ENCODE data around the gene PRKG1. TPM values are rescaled to one million over a fixed set of nuclear protein-coding genes. Genes with fewer than 3 reads are reported as not detected.

The PRKG1 gene
- total RNA-seq, 2 donors from 2014 or later: 1.3 to 2.7 TPM

DNA sequence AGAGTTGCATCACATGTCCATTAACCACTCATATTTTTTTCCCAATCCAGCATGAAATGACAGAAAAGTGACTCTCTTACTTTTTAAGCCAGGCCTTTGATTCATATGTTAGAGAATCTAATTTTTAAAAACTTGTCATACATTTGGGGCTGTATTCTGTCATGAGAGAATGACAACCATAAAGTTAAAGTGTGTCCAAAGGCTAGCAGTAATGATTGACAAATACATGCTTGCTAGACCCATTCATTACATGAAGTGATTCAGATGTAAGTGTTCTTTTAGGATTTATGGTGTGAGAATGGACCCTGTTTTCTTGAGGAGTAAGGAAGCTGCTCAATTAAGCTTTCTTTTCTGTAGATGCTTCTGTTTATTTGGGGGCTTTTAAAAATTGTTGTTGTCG is 549.7 kb downstream of the PRKG1 start:
- H3K36me3 Mint-ChIP-seq (ENCODE audit: low read depth): no peaks in the 10 kb centered on the region
- TF ChIP-seq, protein P1, sequence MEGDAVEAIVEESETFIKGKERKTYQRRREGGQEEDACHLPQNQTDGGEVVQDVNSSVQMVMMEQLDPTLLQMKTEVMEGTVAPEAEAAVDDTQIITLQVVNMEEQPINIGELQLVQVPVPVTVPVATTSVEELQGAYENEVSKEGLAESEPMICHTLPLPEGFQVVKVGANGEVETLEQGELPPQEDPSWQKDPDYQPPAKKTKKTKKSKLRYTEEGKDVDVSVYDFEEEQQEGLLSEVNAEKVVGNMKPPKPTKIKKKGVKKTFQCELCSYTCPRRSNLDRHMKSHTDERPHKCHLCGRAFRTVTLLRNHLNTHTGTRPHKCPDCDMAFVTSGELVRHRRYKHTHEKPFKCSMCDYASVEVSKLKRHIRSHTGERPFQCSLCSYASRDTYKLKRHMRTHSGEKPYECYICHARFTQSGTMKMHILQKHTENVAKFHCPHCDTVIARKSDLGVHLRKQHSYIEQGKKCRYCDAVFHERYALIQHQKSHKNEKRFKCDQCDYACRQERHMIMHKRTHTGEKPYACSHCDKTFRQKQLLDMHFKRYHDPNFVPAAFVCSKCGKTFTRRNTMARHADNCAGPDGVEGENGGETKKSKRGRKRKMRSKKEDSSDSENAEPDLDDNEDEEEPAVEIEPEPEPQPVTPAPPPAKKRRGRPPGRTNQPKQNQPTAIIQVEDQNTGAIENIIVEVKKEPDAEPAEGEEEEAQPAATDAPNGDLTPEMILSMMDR (conservative IDR thresholded peaks at IDR 0.05): no peak
- no peaks in the 10 kb centered on the region for H3K9me3 ChIP-seq (ENCODE audit: control insufficient read depth, low read length)
- H3K27me3 ChIP-seq (ENCODE audit: control insufficient read depth, insufficient read depth, low read length, poor library complexity, severe bottlenecking): no peaks in the 10 kb centered on the region
- no peaks in the 10 kb centered on the region for H3K9me3 Mint-ChIP-seq
- H3K4me1 Mint-ChIP-seq: peaks cover 8% of the 10 kb centered on the region
- H3K4me1 ChIP-seq (ENCODE audit: control insufficient read depth, insufficient read depth, low read length): peaks cover 3% of the 10 kb centered on the region
- DNase-seq: no peak
- H3K4me3 ChIP-seq (ENCODE audit: low read length): no peak overlapping the region
- 67 to 92% methylated on average over 1 of the region's 1 CpG for WGBS, 2 experiments (ENCODE audit: insufficient coverage in 1 of 2, insufficient read length in 1 of 2)
- no peak overlapping the region for H3K27ac Mint-ChIP-seq
- no peak overlapping the region for H3K27ac ChIP-seq (ENCODE audit: low read depth, low read length)
- H3K4me3 Mint-ChIP-seq: no peak overlapping the region
- H3K9ac ChIP-seq (ENCODE audit: extremely low read depth, low read length, poor library complexity, severe bottlenecking): no peak overlapping the region
- H3K36me3 ChIP-seq (ENCODE audit: control insufficient read depth, insufficient read depth, low read length): no peaks in the 10 kb centered on the region
- H3K27me3 Mint-ChIP-seq (ENCODE audit: insufficient read depth): no peaks in the 10 kb centered on the region

DNA sequence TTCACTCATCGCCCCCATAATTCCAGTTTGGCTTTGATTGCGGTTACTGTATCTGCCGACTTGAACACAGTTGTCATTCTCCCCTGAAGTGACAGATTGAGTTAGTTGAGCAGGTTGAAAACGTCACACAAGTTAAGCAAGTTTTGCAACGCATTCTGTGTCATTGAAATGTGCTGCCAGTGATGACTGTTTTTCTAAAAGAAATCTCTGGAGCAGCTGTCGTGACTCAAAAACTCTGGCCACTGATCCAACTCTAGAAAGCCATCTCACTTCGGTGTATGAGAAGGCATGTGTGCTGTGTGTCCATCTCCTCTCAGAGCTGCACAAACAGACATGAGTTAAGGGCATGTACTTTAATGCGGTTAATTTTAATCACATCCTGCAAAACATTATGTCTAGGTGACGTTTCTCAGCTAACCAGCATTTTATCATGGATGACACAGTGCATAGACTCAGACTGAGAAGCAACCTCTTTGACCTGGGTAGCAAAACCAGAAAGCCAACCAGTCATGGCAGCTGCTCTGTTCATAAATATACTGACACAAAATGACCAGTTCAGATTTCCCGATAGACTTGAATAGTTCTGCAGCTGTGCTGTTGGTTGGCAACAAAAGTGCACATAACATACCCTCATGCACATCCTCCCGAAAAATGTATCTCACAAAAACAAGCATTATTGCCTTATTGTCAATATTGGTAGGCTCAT is 555.8 kb downstream of the PRKG1 start:
- H3K4me1 ChIP-seq (ENCODE audit: control insufficient read depth, insufficient read depth, low read length): no peaks in the 10 kb centered on the region
- Mint-ChIP-seq H3K4me3 (no peak overlapping the region), H3K36me3 (ENCODE audit: low read depth) (no peaks in the 10 kb centered on the region), H3K27ac (no peak overlapping the region), H3K9me3 (no peaks in the 10 kb centered on the region), H3K27me3 (ENCODE audit: insufficient read depth) (no peaks in the 10 kb centered on the region), H3K4me1 (no peaks in the 10 kb centered on the region)
- WGBS, 2 experiments (ENCODE audit: insufficient coverage in 1 of 2, insufficient read length in 1 of 2): 93 to 97% methylated on average over 10 to 11 of the region's 11 CpGs
- H3K27me3 ChIP-seq (ENCODE audit: control insufficient read depth, insufficient read depth, low read length, poor library complexity, severe bottlenecking): no peaks in the 10 kb centered on the region
- no peaks in the 10 kb centered on the region for H3K36me3 ChIP-seq (ENCODE audit: control insufficient read depth, insufficient read depth, low read length)
- H3K4me3 ChIP-seq (ENCODE audit: low read length): no peak overlapping the region
- no peak for DNase-seq
- H3K9me3 ChIP-seq (ENCODE audit: control insufficient read depth, low read length): no peaks in the 10 kb centered on the region
- no peak overlapping the region for H3K27ac ChIP-seq (ENCODE audit: low read depth, low read length)
- TF ChIP-seq, protein P1 (conservative IDR thresholded peaks at IDR 0.05): no peak
- no peak overlapping the region for H3K9ac ChIP-seq (ENCODE audit: extremely low read depth, low read length, poor library complexity, severe bottlenecking)

DNA sequence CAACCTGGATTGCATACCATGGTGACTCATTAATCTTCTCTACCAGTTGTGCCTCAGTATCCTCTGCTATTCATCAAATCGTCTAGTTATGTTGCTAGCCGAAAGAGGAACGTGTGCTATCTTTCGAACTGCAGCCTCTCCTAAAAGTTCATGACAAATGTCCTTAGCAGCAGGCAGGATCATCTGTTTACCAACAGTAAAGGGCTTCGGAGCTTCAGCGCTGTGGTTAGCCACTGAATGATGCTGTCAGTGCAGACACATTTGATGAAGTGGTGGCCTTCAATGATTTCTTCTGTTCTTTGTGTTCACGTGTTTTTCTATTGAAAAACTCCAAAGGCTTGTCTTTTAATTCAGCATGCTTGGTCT is 556.3 kb downstream of the PRKG1 start:
- Histone ChIP-seq H3K9ac (ENCODE audit: extremely low read depth, low read length, poor library complexity, severe bottlenecking) (no peak overlapping the region), H3K27me3 (ENCODE audit: control insufficient read depth, insufficient read depth, low read length, poor library complexity, severe bottlenecking) (no peaks in the 10 kb centered on the region), H3K4me1 (ENCODE audit: control insufficient read depth, insufficient read depth, low read length) (no peaks in the 10 kb centered on the region), H3K4me3 (ENCODE audit: low read length) (no peak overlapping the region), H3K36me3 (ENCODE audit: control insufficient read depth, insufficient read depth, low read length) (no peaks in the 10 kb centered on the region), H3K27ac (ENCODE audit: low read depth, low read length) (no peak overlapping the region), H3K9me3 (ENCODE audit: control insufficient read depth, low read length) (no peaks in the 10 kb centered on the region)
- Mint-ChIP-seq H3K27ac (no peak overlapping the region), H3K4me1 (no peaks in the 10 kb centered on the region), H3K9me3 (no peaks in the 10 kb centered on the region), H3K4me3 (no peak overlapping the region), H3K27me3 (ENCODE audit: insufficient read depth) (no peaks in the 10 kb centered on the region), H3K36me3 (ENCODE audit: low read depth) (no peaks in the 10 kb centered on the region)
- WGBS, 2 experiments (ENCODE audit: insufficient coverage in 1 of 2, insufficient read length in 1 of 2): 78 to 87% methylated on average over 6 to 7 of the region's 7 CpGs
- DNase-seq: no peak
- TF ChIP-seq, protein P1 (conservative IDR thresholded peaks at IDR 0.05): no peak
